Measurements from ENCODE around the gene SDK1. TPM values are rescaled to one million over a fixed set of nuclear protein-coding genes. Genes with fewer than 3 reads are reported as not detected.

Gene SDK1
- total RNA-seq, 3 donors from 2014 or later (not counting 1 experiment from before 2014, with no cell fraction given) = 0.05 to 0.11 TPM; not detected in 1

DNA sequence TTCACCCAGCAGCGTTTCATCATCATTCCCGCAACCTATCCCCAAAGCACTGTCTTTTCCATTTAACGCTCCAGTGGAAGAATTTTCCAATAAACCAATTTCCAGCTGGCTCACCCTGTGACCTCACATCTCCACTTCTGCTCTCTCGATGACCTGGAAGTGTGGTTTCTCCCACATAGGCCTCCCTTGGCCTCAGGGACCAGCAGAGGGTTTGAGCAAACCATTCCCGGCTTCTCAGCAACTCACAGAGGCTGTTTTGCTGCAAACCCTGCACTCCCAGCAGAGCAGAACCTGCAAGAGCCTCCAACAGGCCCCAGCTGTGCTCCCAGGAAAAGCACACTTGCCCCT, 858.1 kb downstream of the SDK1 start:
- Mint-ChIP-seq H3K36me3 (no peaks in the 10 kb centered on the region), H3K9me3 (no peaks in the 10 kb centered on the region), H3K27ac (no peak overlapping the region), H3K4me3 (no peak overlapping the region), H3K27me3 (ENCODE audit: low read depth in 2 of 2) (no peaks in the 10 kb centered on the region), H3K4me1 (no peaks in the 10 kb centered on the region)
- Histone ChIP-seq H3K4me3 (ENCODE audit: low read length) (no peak overlapping the region), H3K4me1 (ENCODE audit: control insufficient read depth, insufficient read depth, low read length) (no peaks in the 10 kb centered on the region), H3K27me3 (ENCODE audit: control insufficient read depth, insufficient read depth, low read length) (no peaks in the 10 kb centered on the region), H3K36me3 (ENCODE audit: control insufficient read depth, insufficient read depth, low read length) (no peaks in the 10 kb centered on the region), H3K9me3 (ENCODE audit: control insufficient read depth, insufficient read depth, low read length) (no peaks in the 10 kb centered on the region), H3K27ac (ENCODE audit: low read length) (no peak overlapping the region)
- intact Hi-C loops (cut with micrococcal nuclease) = no loop called here
- ATAC-seq (no peak), DNase-seq (no peak)
- TF ChIP-seq, protein P1, sequence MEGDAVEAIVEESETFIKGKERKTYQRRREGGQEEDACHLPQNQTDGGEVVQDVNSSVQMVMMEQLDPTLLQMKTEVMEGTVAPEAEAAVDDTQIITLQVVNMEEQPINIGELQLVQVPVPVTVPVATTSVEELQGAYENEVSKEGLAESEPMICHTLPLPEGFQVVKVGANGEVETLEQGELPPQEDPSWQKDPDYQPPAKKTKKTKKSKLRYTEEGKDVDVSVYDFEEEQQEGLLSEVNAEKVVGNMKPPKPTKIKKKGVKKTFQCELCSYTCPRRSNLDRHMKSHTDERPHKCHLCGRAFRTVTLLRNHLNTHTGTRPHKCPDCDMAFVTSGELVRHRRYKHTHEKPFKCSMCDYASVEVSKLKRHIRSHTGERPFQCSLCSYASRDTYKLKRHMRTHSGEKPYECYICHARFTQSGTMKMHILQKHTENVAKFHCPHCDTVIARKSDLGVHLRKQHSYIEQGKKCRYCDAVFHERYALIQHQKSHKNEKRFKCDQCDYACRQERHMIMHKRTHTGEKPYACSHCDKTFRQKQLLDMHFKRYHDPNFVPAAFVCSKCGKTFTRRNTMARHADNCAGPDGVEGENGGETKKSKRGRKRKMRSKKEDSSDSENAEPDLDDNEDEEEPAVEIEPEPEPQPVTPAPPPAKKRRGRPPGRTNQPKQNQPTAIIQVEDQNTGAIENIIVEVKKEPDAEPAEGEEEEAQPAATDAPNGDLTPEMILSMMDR (IDR thresholded peaks at IDR 0.05) = no peak
- WGBS (ENCODE audit: insufficient coverage) = 88% methylated on average over 5 of the region's 5 CpGs

DNA sequence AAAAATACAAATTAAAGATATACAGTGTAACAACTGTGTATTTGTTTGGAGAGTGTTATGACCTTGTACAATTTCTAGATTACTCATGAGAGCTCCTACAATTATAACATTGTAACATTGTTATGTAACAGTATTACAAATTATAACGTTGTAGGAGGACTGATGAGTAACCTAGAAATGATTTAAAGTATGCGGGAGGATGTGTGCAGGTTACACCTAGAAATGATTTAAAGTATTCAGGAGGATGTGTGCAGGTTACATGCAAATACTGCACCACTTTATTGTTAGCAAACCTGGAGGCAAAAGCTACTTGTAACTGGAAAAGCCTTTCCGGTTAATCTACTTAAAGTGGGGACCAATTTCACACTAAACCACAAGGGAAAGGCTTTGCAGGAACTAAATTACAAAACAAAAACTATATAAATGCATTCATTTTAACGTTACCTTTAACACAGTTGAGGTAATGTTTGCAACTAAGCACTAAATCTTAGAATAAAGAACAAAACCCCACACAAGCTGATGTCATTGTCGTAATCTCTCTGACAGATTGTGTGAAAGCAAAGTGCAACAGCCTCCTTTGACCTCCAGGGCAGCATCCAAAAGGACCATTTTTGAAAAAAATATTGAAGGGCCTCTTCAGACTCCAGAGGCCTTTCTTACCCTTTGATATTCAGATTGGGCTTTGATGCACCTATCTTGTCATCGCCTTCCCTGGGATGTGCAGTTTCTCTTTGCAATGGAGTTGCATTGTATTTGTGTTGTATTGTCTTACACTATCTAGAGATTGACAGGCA, 858.9 kb downstream of the SDK1 start:
- 96% methylated on average over 5 of the region's 6 CpGs for WGBS (ENCODE audit: insufficient coverage)
- Histone ChIP-seq H3K27ac (ENCODE audit: low read length) (no peak overlapping the region), H3K4me3 (ENCODE audit: low read length) (no peak overlapping the region), H3K9me3 (ENCODE audit: control insufficient read depth, insufficient read depth, low read length) (no peaks in the 10 kb centered on the region), H3K4me1 (ENCODE audit: control insufficient read depth, insufficient read depth, low read length) (no peaks in the 10 kb centered on the region), H3K36me3 (ENCODE audit: control insufficient read depth, insufficient read depth, low read length) (no peaks in the 10 kb centered on the region), H3K27me3 (ENCODE audit: control insufficient read depth, insufficient read depth, low read length) (no peaks in the 10 kb centered on the region)
- intact Hi-C loops (cut with micrococcal nuclease) = no loop called here
- Mint-ChIP-seq H3K36me3 (no peaks in the 10 kb centered on the region), H3K4me1 (no peaks in the 10 kb centered on the region), H3K4me3 (no peak overlapping the region), H3K9me3 (no peaks in the 10 kb centered on the region), H3K27me3 (ENCODE audit: low read depth in 2 of 2) (no peaks in the 10 kb centered on the region), H3K27ac (no peak overlapping the region)
- DNase-seq (no peak), ATAC-seq (no peak)
- TF ChIP-seq, protein P1 (IDR thresholded peaks at IDR 0.05) = no peak

DNA sequence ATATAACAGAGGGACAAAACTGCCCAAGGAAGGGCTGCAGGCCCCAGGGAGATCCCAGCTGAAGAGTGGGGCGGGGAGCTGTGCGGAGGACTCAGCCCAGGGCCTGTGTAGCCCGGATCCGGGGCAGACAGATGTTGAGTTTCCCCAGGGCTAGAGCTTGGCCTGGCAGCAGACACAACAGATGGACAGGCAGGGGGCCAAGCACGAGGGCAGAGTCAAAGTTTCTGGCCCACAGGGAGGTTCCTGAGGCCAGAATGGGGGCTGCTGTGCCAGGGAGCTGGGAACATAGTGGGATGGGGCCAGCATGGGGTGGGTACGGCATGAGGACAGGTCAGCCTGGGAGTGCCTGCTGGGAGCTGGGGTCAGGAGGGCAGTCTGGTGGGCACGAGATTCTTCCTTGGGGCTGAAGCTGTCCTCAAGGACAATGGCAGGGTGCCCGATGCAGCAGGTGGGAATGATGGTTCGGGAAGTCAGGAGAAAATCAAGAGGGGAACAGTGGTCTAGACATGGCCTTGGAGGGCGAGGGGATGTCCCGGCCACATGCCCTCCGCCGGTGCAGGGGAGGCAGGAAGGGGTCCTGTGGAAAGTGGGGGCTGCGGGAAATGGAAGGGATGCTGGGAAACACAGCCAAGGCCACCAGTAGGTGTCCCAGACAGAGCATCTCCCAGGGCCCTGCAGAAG, 862.0 kb downstream of the SDK1 start:
- Histone ChIP-seq H3K36me3 (ENCODE audit: control insufficient read depth, insufficient read depth, low read length) (no peaks in the 10 kb centered on the region), H3K9me3 (ENCODE audit: control insufficient read depth, insufficient read depth, low read length) (no peaks in the 10 kb centered on the region), H3K27ac (ENCODE audit: low read length) (no peak overlapping the region), H3K4me1 (ENCODE audit: control insufficient read depth, insufficient read depth, low read length) (no peaks in the 10 kb centered on the region), H3K27me3 (ENCODE audit: control insufficient read depth, insufficient read depth, low read length) (no peaks in the 10 kb centered on the region), H3K4me3 (ENCODE audit: low read length) (no peak overlapping the region)
- no peaks in the 10 kb centered on the region for H3K27me3 Mint-ChIP-seq (ENCODE audit: low read depth in 2 of 2)
- H3K36me3 Mint-ChIP-seq = no peaks in the 10 kb centered on the region
- no peak for ATAC-seq
- no peaks in the 10 kb centered on the region for H3K4me1 Mint-ChIP-seq
- WGBS (ENCODE audit: insufficient coverage) = 88% methylated on average over 14 of the region's 14 CpGs
- no peak overlapping the region for H3K4me3 Mint-ChIP-seq
- intact Hi-C loops (cut with micrococcal nuclease) = no loop called here
- DNase-seq = no peak
- TF ChIP-seq, protein P1 (IDR thresholded peaks at IDR 0.05) = no peak
- no peak overlapping the region for H3K27ac Mint-ChIP-seq
- no peaks in the 10 kb centered on the region for H3K9me3 Mint-ChIP-seq
